Stimulated activated CD4-positive, alpha-beta T cell treated with anti-CD3 and anti-CD28 coated beads, Interleukin-2, amount 100 ng/mL, for 4 hours (primary cell): ENCODE data around the gene SPCS3.
"Not testable (repeated sequence)": the region's sequence is repeated elsewhere in the genome, so short reads cannot be mapped to it uniquely, and the experiment has no call there.

Source experiments
- DNase-seq: peaks from one replicate; pipeline ENCODE4 v3.0.0-alpha.2; 2020; ENCODE audit warnings: low read depth

Gene SPCS3

DNA sequence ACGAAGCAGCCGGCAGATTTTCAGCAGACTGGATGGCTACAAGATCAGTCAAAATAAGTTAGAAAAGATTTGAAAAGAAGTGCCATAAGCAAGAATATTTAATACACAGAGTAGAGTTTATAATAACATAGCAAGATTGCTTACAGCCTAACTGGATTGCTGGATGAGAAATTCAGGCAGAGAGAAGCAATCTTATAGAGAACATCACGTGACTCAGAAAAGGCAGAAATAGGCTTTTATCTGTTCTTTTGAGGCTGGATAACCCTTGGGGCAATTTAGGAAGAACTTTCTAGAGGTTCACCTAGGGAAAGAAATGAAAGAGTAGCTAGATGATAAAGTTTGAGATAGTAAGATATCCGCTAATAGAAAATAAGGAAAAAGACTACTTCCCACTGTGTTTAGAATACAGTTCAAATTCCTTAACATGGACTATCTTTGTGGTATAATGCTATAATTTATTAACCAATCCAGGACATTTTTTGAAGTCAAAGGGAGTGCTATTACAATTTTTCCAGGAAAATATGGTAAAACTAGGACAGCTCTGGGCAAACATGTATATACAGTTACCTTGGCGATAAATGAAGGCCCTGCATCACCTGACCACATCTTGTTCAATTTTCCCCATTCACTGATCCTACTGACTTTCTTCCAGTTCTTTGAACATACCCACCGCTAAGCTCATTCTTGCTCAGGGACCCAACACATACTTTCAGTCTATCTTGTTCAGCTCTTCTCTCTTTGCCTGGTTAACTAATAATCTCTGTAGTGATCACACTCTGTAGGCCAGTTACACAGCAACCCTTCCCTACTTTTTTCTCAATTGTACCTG lies 12.7 kb upstream of the SPCS3 start:
- DNase-seq = no peak

DNA sequence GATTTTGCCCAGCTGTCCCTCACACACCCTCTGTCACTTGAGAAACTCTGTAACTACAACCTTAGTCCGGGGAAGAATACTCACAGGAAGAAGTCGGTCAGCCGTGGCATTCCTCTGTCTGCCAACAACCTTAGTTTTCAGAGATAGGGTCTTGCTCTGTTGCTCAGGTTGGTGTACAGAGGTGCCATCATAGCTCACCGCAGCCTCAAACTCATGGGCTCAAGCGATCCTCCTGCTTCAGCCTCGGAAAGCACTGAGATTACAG lies 12.2 kb upstream of the SPCS3 start:
- no peak for DNase-seq

DNA sequence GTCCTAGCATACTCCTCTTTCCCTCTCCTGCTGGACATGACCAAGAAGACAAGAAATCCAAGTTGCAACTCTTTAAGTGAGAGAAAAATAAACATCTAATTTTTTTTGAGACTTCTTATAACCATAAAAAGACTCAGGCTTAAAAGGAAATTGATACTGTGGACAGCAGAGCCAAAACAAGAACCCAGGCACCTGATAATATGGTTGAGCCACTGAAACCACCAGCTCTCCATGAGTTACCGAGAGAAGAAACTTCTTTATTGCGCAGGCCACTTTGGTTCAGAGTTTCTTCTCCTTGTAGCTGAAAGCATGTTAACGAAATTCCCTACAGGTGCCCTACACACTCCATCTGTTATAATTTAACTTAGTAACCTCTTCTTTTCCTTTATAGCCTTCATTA lies 11.3 kb upstream of the SPCS3 start:
- no peak for DNase-seq

DNA sequence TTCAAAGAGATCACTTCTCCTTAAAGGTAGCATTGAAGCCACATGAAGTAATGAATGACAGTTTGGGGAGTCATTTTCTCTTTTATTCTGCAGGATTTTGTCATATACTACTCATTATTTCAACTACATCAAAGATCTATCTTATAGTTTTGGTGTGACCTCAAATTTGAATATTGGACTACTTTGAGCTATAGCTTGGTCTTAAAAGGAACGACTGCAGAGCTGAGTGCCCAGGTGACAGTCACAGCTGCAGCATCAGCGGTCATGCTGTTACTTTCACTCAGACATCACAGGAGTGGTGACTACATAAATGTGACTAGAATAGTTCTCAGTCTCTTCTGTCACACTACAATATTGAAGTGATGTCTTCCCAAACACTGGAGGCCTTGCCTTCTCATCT lies 10.7 kb upstream of the SPCS3 start:
- DNase-seq = no peak

DNA sequence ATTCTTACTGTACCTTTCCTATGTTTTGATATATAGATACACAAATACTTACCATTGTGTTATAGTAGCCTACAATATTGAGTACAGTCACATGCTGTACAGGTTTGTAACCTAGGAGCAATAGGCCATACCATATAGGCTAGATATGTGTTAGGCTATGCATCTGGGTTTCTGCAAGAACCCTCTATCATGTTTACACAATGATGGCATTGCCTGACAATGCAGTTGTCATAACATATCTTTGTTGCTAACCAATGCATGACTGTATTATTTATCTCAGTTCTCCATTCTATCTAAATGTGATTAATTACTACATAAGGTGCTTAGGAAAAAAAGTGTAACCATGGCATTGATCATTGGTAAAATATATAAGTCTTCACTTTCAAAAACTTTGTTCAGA lies 10.0 kb upstream of the SPCS3 start:
- DNase-seq = no peak

DNA sequence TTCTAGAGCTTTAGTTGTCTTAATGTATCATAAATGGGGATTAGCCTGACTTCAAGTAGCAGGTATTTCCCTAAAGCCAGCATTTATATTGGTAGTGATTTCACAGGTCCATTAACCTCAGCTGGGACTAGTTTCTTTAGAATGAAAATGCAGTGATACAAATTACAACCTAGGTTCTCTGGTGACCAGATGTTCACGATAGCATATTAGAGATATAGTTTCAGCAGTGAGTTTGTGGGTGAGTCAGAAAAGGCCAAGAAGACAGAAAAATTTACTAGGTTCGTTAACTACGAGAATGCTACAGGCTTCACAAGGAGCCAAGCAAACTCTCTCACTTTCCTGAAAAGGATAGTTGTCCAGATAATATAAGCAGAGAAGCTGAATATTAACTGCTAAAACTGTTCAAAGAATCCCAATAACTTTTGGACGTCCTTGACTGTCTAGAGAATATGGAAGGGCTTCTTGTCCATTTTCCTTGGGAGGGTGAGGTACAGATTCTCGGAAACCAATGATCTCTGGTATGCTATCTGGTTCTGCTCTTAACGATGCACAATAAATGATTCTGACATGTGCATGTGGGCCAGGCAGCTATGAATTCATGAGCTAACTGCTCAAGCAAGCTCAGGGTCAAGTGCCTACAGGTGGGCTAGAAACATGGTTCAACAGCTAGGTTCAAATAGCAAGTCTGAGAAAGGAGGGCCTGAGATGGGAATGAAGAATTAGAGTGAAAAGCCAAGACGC lies 6.0 kb upstream of the SPCS3 start:
- no peak for DNase-seq

DNA sequence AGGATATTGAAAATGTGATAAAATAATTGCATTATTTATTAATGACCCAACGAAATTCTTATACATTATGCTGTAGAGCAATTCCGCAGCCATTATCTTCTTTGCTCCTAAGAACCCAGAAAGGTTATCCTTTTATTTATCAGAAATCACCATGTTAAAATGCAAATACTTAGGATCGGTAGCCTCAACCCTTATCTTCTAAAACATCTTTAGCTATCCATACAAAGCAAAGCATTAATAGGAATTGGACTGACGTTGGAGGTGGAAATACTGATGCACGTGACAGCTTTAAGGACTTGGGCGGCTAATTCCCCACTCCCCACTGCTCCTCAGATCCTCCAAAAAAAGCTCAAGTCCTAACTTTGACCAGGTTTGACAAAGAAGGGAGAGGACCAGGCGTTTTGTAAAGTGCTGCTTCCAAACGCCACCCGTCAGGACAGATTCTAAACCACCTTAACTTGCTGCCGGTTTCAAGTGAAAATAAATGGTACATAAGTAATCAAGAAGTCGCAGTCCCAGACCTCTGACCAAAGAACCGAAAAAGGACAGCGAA lies 539 bp upstream of the SPCS3 start:
- DNase-seq = no peak

DNA sequence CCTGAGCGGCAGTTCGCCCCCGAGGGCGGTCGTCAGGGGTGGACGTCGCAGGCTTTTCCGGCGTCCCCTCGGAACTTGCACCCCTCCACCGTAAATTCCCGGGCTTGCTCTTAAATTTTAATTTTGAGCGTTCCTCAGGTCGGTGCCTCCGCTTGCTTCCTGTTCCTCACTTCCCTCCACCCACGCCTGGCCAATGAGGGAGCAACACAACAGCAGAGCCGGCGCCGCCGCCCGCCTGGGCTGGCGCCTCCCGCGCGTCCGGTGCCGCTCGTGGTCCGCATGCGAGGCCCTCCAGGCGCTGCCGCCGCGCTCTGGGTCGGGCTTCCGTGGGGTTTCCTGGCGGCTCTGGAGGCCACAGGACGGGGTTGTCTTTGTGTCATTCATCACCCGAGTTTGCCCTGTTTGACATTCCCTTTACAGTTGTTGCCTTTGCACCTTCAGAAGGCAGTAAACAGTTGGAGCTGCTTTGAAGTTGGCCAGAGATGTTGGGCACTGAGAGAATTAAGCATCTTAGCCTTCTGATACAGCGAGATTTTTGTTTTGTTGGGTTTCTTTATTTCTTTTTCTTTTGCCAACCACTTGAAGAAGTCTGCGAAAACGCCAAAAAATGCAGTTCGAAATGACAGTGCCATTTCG lies 692 bp downstream of the SPCS3 start:
- peak; percentile 84 for DNase-seq

DNA sequence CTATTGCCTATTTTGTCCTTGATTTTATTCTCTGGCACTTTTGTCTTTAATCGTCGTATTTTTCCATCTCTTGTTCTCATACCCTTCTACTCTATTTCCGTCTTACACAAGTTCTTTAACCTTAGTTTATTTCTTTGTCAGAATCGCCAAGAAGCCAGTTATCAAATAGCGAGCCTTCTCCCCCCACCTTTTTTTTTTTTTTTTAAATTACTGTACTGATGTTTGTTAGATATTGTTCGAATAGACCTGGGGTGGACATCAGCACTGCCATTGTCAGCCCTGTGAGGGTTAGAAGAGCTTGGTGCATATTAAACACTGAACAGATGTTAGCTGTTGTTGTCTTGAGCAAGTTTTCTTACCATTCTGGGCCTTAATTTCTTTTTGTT lies 1.2 kb downstream of the SPCS3 start:
- no peak for DNase-seq

DNA sequence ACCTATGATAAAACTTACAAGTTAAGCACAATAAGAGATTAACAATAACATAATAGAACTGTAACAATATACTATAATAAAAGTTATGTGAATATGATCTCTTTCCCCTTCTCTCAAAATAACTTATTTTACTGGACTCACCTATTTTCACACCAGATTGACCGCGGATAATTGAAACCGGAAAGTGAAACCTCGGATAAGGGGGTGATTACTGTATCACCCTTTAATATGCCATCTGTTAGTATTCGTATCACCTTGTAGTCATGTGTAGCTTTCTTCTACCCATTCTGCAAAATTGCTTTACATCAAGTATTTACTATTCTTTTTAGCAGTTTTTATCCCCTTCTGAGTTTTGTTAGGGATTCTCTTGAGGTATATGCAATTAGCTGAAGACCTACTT lies 1.8 kb downstream of the SPCS3 start:
- no peak for DNase-seq

DNA sequence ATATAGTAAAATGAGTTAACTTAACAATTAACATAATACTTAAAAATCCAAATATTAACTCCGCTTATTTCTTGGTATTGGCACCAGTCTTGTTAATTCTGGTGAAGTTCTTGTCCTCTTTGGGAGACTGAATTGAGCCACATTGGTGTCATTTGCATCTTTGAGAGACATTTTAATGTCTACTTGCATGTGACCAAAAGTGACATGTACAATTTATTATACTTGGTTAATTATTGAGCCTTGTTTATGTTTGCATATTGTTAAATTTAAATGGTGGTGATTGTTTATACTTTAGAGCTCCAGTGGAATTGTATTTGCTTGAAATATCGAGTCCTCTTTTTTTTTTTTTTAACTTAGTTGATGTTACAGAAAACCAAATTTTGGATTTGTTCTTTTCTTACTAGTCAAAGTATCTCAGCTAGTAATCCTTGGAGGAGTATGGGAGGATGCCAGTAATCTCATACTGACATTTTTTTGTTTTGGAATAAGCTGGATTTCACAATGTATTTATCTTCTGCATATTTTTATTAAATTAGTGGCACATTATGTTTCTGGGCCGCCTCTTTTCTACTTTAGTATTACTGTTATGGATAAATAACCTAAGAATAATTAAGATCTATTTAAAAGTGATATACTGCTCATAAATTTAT lies 3.9 kb downstream of the SPCS3 start:
- no peak for DNase-seq

DNA sequence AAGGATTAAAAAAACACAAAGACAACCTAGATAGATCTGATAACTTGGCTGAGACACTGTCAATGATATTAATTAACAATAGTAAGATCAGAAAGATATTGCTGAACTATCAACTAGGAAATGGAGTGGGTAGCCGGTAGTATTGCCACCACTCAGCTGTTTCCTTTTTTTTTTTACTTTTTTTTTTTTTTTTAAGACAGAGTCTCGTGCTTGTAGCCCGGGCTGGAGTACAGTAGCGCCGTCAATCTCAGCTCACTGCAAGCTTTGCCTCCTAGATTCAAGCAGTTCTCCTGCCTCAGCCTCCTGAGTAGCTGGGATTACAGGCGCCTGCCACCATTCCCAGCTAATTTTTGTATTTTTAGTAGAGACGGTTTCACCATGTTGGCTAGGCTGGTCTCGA lies 5.1 kb downstream of the SPCS3 start:
- not testable (repeated sequence) for DNase-seq

DNA sequence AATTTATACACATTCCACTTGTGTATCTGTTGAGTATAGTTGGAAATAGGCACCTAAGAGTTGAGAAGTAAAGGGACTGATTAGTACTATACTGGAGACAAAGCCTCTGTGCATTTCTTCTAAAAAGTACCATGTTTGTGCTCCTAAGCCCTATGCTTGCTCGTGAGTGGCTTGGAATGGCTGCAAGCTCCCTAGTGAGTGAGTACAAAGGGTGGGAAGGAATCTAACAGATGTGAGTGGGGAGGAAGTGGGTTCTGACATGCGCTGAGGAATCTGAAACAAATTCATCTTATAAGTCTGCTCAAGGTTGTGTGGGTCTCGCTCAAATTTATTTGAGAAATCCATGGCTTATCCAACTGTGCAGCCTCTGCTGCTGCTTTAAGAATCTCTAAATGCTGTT lies 13.3 kb downstream of the SPCS3 start:
- no peak for DNase-seq

DNA sequence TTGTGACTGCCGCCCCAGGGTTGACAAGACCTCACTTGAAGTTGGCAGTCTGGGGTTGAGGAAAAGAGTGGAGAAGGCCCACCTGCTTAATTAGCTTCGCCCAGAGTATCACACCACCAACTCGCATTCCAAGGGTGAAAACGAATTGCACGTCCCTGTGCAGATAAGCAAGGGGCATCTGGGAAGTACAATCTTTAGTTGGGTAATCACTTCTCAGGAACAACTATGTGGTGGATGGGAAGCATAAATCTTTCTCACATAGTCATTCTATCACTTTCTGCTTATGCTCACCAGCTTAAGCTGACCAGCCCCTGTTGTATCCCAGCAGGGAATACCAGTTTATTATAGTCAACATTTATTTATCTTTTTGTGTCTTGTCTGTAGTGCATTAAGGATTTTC lies 14.3 kb downstream of the SPCS3 start:
- DNase-seq = no peak

DNA sequence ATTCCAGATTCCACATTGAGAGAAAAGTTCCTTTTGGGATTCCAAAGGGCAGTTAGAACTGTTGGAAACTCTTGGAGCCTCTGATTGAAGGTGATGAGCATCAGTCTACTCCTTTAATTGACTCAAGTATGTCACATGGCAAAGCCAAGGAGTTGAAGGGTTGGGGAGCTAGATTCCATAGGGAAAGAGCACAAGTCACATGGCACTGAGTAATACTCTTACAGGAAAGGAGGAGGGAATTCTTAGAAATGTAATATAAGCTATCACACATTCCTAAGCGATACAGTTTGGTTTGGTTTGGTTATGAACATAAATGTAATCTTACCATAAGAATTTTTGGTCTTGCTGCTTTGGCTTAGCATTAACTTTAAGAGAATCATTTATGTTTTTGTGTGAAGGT lies 15.7 kb downstream of the SPCS3 start:
- DNase-seq = no peak

DNA sequence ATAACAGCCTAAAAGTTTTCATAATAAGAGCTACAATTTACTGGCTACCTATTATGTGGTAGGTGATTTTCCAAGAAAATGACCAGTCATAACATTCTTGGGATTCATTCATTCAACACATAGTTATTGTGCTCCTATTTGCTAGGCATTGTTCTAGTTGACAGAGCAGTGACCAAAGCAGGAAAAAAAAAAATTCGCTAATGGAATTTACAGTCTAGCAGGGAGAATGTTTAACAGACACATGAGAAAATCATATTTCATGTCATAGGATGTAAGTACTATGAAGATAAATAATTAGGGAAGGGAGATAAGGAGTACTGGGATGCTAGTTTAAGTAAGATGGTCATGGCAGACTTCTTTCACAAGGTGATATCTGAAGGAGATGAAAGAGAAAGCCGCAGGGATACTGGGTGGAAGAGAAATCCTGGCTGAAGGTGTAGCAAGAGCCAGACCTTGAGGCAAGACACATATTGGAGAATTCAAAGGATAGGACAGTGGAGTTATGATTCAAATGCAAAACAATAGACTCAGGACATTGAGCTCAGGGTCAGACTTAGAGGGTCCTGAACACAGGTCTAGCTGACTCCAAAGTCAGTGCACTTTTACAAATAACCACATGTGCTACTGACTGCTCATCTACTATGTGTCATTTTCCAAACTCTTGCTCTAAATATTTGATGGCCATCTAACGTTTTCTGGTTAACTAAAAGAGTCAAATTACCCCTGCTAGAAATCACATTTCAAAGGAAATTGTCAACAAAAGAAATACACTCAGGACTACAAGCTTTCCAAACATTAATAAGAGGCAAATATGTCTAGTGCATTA lies 20.4 kb downstream of the SPCS3 start:
- no peak for DNase-seq

DNA sequence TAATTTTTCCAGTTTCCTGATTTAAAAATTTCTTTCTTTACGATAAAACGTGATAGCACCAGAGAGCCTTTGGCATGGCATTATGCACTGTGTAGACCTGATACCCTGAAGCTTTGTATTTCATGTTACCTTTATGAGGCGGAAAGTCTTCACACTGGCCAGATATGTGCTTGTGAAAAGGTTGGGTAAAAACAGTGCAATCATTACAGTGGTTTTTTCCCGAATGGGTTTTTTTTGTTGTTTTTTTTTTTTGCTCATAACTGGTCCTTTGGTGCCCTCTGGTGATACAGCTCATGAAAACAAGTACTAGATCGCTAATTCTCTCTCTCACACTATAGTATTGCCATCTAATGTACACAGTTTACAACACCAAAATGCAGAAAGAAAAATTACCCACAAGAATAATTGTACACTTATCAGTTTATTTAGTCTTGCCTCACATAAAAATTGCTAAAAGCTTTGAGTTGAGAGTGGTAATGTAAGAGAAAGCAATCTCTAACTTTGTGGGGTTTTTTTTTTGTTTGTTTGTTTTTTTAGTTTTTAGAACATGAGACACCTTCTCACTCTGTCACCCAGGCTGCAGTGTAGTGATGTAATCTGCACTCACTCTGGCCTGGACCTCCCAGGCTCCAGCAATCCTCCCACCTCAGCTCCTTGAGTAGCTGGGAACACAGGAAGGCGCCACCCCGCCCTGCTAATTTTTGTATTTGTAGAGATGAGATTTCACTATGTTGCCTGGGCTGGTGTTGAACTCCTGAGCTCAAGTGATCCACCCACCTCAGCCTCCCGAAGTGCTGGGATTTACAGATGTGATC lies 21.3 kb downstream of the SPCS3 start:
- no peak for DNase-seq

DNA sequence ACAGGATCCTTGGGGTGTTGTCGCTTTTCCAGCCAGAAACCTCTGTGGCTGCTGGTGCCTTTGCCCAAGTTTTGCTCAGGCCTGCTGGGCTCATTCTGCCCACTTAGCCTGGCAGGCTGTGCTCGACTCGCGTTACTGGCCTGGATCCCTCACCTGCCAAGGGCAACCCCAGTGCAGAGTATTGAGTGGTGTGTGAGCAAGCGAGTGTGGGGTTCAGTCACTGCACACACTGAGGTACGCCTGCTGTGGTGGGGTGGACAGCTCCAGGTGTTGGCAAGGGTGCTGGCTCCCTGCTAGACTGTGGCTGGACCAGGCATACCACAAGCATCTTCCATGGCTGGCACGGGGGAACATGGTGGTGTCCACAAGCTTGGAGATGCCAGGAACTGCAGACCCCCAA lies 22.6 kb downstream of the SPCS3 start:
- no peak for DNase-seq

DNA sequence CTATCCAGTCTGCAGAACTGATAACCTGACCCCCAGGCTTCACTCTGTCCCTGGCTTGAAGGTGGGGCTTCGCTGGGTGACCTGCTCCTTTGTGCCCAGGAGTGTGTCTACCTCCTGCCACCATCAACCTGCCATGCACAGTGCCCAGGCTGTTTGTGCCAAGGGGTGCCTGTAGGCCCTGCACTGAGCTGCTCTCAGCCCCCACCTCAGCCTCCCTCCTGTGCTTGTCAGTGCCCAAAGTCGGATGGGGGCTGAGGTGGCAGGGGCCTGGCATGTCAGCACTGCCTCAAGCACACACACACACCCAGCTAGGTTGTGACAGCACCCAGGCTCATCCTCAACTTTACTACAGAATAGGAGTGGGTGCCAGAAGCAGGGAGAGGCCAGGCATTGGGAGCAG lies 23.5 kb downstream of the SPCS3 start:
- DNase-seq = no peak

DNA sequence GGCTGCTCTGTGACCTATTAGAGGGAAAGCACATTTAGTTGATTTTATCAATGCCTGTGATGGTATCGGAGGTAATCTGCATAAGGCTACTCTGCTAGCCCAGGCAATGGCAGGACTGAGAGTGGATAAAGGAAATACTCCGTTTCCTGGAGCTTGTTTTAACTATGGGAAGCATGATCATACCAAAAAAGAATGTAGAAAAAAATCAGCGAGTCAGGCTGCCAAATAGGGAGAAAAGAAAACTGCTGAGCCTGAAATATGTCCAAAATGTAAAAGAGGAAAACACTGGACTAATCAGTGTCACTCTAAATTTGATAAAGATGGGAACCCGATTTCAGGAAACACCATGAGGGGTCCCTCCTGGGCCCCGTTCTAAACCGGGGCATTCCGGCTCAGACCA lies 25.6 kb downstream of the SPCS3 start:
- DNase-seq = not testable (repeated sequence)

DNA sequence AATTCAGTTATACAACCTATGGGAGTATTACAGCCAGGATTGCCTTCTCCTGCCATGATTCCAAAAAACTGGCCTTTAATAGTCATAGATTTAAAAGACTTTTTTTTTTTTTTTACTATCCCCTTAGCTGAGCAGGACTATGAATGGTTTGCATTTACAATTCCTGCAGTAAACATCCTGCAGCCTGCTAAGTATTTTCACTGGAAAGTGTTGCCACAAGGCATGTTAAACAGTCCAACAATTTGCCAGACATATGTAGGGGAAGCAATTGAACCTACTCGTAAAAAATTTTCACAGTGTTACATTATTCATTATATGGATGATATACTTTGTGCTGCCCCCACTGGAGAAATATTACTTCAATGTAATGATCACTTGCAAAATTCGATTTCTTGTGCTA lies 27.1 kb downstream of the SPCS3 start:
- DNase-seq = not testable (repeated sequence)
